Activated CD4-positive, alpha-beta T cell treated with anti-CD3 and anti-CD28 coated beads for 24 hours (primary cell): ENCODE data around the gene CD200R1L.

Source experiments
- DNase-seq, 2 donors: peaks; one replicate each; pipeline ENCODE4 v3.0.0-alpha.2; 2020; ENCODE audit warnings: low read depth in 2 of 2

Gene CD200R1L

DNA sequence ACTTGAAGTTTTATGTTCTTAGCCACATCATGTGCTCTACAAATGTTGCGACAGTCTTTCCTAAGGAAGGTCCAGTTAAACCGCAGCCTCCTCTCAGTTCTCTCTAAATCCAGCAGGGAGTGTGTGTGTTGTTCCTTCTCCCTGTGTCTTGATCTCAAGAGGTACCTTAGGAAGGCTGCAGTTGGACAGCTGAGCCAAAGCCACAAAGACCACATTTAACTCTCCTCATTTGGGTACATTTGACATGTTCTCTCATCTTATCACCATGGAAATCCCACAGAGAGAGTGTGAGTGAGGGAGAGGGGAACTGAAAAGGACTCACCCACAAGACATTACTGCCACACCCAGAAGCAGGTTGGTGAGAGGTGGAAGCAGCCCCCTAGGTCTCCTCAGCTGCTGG lies 79.5 kb downstream of the CD200R1L start:
- DNase-seq = no peak
